OCI-LY7 (cell line): ENCODE results near the gene FRA10AC1. TPM values are rescaled to one million over a fixed set of nuclear protein-coding genes. Genes with fewer than 3 reads are reported as not detected.

ENCODE experiments used
- BruUV-seq: library from RNA; stranded (reverse); fragments of 400-500 nt; replicated peaks from 2 replicates; lab custom pipeline; 2021; lab: Mats Ljungman, UMichigan
- CTCF ChIA-PET: fragments of 300-600 bp; sonication (Branson Sonifier 250); formaldehyde crosslinking; loops from one replicate; lab custom pipeline; 2022; ENCODE audit warnings: antibody characterized with exemption; ENCODE audit not compliant: unreplicated experiment; lab: Charles Lee
- POLR2A ChIA-PET: fragments of 300-600 bp; sonication (Branson Sonifier 250); formaldehyde crosslinking; loops from one replicate; lab custom pipeline; 2022; ENCODE audit warnings: antibody characterized with exemption; lab: Charles Lee
- DNase-seq: peaks from one replicate; pipeline ENCODE4 v3.0.0-alpha.2; 2015; ENCODE audit warnings: low spot score
- H2AFZ ChIP-seq: fragments of 200-600 bp; sonication (generic), shearing (Covaris generic); 2 replicates; pipeline ENCODE4 v1.6.1; 2014; ENCODE audit warnings: mild to moderate bottlenecking, antibody characterized with exemption, low read length, moderate library complexity
- H3K27ac ChIP-seq: fragments of 200-600 bp; sonication (generic); 2 replicates; pipeline ENCODE4 v1.5.1; 2014; ENCODE audit warnings: mixed run types, low read depth, mild to moderate bottlenecking, moderate library complexity, low read length, inconsistent platforms; ENCODE audit not compliant: poor library complexity, severe bottlenecking
- H3K36me3 ChIP-seq: fragments of 200-600 bp; sonication (generic); 2 replicates; pipeline ENCODE4 v1.6.1; 2014; ENCODE audit warnings: mild to moderate bottlenecking, antibody characterized with exemption, low read length, moderate library complexity, mixed read lengths; ENCODE audit not compliant: insufficient read depth
- H3K4me1 ChIP-seq: fragments of 200-600 bp; sonication (generic); 2 replicates; pipeline ENCODE4 v1.5.1; 2014; ENCODE audit warnings: mild to moderate bottlenecking, low read length; ENCODE audit not compliant: insufficient read depth, poor library complexity, severe bottlenecking
- H3K4me2 ChIP-seq: fragments of 200-600 bp; sonication (generic); 2 replicates; pipeline ENCODE4 v1.6.1; 2014; ENCODE audit warnings: mild to moderate bottlenecking, low read length
- H3K4me3 ChIP-seq: fragments of 200-600 bp; sonication (generic); 2 replicates; pipeline ENCODE4 v1.5.1; 2014; ENCODE audit warnings: mild to moderate bottlenecking, low read depth, low read length; ENCODE audit not compliant: poor library complexity, severe bottlenecking
- H3K79me2 ChIP-seq: fragments of 200-600 bp; sonication (generic); 2 replicates; pipeline ENCODE4 v1.6.1; 2016; ENCODE audit warnings: low read depth, mild to moderate bottlenecking, low read length, moderate library complexity, mixed read lengths; ENCODE audit not compliant: insufficient read depth
- H3K9me2 ChIP-seq: fragments of 200-600 bp; sonication (generic); 2 replicates; pipeline ENCODE4 v1.6.1; 2016; ENCODE audit warnings: mild to moderate bottlenecking, low read length, mixed read lengths; ENCODE audit not compliant: insufficient read depth
- H3K9me3 ChIP-seq: fragments of 200-600 bp; sonication (generic); 2 replicates; pipeline ENCODE4 v1.6.1; 2014; ENCODE audit warnings: mild to moderate bottlenecking, mixed run types, low read length, mixed read lengths
- H4K20me1 ChIP-seq: fragments of 200-600 bp; sonication (generic); 2 replicates; pipeline ENCODE4 v1.6.1; 2014; ENCODE audit warnings: mild to moderate bottlenecking, antibody characterized with exemption, low read length, moderate library complexity, mixed read lengths; ENCODE audit not compliant: insufficient read depth
- CTCF ChIP-seq: fragments of 200-600 bp; sonication (generic); conservative IDR thresholded peaks from 2 replicates; pipeline ENCODE4 v1.5.1; 2014; ENCODE audit warnings: mild to moderate bottlenecking, antibody characterized with exemption, low read length, moderate library complexity, mixed read lengths
- EZH2phosphoT487 ChIP-seq: fragments of 200-600 bp; sonication (generic); IDR thresholded peaks from 2 replicates; pipeline ENCODE4 v1.6.1; 2018; ENCODE audit warnings: low read depth, borderline replicate concordance, mild to moderate bottlenecking, mixed run types, antibody characterized with exemption, low read length, moderate library complexity, mixed read lengths
- intact Hi-C: fragments of 100-400 bp; cut with micrococcal nuclease; formaldehyde crosslinking; loops from one replicate; pipeline ENCODE4 v1.10.0; 2022; ENCODE audit not compliant: unreplicated experiment
- total RNA-seq, 2 experiments: library from RNA; depleted of rRNA in 1 of 2; stranded (reverse); fragments of >200 nt in 1 of 2; shearing (Covaris generic) in 1 of 2; gene quantifications; 2 replicates each; pipeline ENCODE4 v1.2.3, GENCODE V29; 2014 to 2022

Gene FRA10AC1
- total RNA-seq, 2 experiments from 2014 or later, result 11.9 to 30.2 TPM

- H3K9me3 ChIP-seq, result no peaks in the 10 kb centered on the region
- H3K4me1 ChIP-seq, result no peaks in the 10 kb centered on the region
- intact Hi-C loops, result no loop called here
- no peaks in the 10 kb centered on the region for H3K79me2 ChIP-seq
- H3K4me2 ChIP-seq, result no peak overlapping the region
- CTCF ChIA-PET, result interaction anchor here (0.6 kb wide), 1 partner anchor 116 kb away, joined by 4 read pairs; no protein-coding TSS in a partner anchor
- POLR2A ChIA-PET, result interaction anchor here (0.6 to 1.3 kb wide), 3 partner anchors 8 to 12 kb away, joined by 3 to 4 read pairs (median 4); no protein-coding TSS in a partner anchor
- TF ChIP-seq EZH2phosphoT487 (no peak), CTCF (no peak)
- H2AFZ ChIP-seq, result no peak overlapping the region
- H3K27ac ChIP-seq, result no peak overlapping the region
- no peaks in the 10 kb centered on the region for H4K20me1 ChIP-seq
- BruUV-seq, result no TSS peak
- no peak overlapping the region for H3K4me3 ChIP-seq
- H3K9me2 ChIP-seq, result no peaks in the 10 kb centered on the region
- H3K36me3 ChIP-seq, result peaks cover 90% of the 10 kb centered on the region
- DNase-seq, result no peak
These were observed 31.4 kb downstream of the FRA10AC1 start for GRCh38 chr10:93671042-93671441.

GRCh38 chr10:93670372-93670771 is 32.0 kb downstream of the FRA10AC1 start:
- no peak overlapping the region for H2AFZ ChIP-seq
- BruUV-seq, result no TSS peak
- CTCF ChIA-PET, result interaction anchor here (0.6 kb wide), 1 partner anchor 116 kb away, joined by 4 read pairs; no protein-coding TSS in a partner anchor
- no peak overlapping the region for H3K4me3 ChIP-seq
- POLR2A ChIA-PET, result interaction anchor here (0.6 to 1.3 kb wide), 2 partner anchors 9 to 316 kb away, joined by 3 to 4 read pairs; no protein-coding TSS in a partner anchor
- H3K27ac ChIP-seq, result no peak overlapping the region
- intact Hi-C loops, result no loop called here
- no peak for DNase-seq
- H3K9me3 ChIP-seq, result no peaks in the 10 kb centered on the region
- no peaks in the 10 kb centered on the region for H3K79me2 ChIP-seq
- H3K36me3 ChIP-seq, result peaks cover 88% of the 10 kb centered on the region
- TF ChIP-seq CTCF, result no peak
- TF ChIP-seq EZH2phosphoT487, result no peak
- no peaks in the 10 kb centered on the region for H4K20me1 ChIP-seq
- H3K9me2 ChIP-seq, result no peaks in the 10 kb centered on the region
- H3K4me1 ChIP-seq, result no peaks in the 10 kb centered on the region
- no peak overlapping the region for H3K4me2 ChIP-seq

DNA sequence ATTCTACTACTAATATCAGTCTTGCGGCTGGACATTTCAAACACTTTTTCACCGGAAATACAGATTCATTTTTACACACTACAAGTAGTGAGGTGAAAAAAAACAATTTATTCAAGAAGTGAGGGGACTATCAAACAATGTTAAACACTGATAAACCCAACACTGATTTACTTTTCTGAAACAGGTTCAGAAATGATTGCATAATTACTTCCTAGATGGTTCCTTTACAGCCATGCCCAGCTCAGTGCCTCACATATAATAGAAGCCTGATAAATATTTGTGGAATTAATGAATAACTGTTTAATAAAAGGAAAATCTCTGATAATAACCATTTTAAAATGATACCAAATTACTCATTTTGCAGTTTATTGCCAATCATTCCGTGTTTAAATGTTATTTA is 34.6 kb downstream of the FRA10AC1 start:
- ChIA-PET POLR2A (no interaction called here), CTCF (no interaction called here)
- Histone ChIP-seq H3K79me2 (no peaks in the 10 kb centered on the region), H4K20me1 (no peaks in the 10 kb centered on the region), H3K36me3 (peaks cover 66% of the 10 kb centered on the region), H3K27ac (no peak overlapping the region), H3K9me3 (no peaks in the 10 kb centered on the region), H2AFZ (no peak overlapping the region), H3K4me3 (no peak overlapping the region), H3K4me1 (no peaks in the 10 kb centered on the region), H3K9me2 (no peaks in the 10 kb centered on the region), H3K4me2 (no peak overlapping the region)
- DNase-seq, result no peak
- intact Hi-C loops, result no loop called here
- no peak for TF ChIP-seq CTCF
- TF ChIP-seq EZH2phosphoT487, result no peak
- BruUV-seq, result no TSS peak
